ENCODE results near the gene RHOT1.

Gene RHOT1

GRCh38 chr17:32209608-32210007 lies 67.3 kb downstream of the RHOT1 start:
- no peak for DNase-seq
- H3K23ac ChIP-seq (ENCODE audit: low read length): no peak overlapping the region
- H4K12ac ChIP-seq (ENCODE audit: low read depth, low read length): no peak overlapping the region
- no peak overlapping the region for H3K14ac ChIP-seq (ENCODE audit: low read length)
- H3K79me1 ChIP-seq (ENCODE audit: low read length): no peaks in the 10 kb centered on the region
- H3K27me3 ChIP-seq (ENCODE audit: insufficient read depth, low read length): no peaks in the 10 kb centered on the region
- H3K4me2 ChIP-seq (ENCODE audit: low read length): no peak overlapping the region
- no peak overlapping the region for H2BK120ac ChIP-seq (ENCODE audit: insufficient read depth, low read length, poor library complexity)
- H3K9me3 ChIP-seq (ENCODE audit: insufficient read depth, low read depth, low read length): no peaks in the 10 kb centered on the region
- no peaks in the 10 kb centered on the region for H3K4me1 ChIP-seq (ENCODE audit: control insufficient read depth in 1 of 2, insufficient read depth in 2 of 2, low read length in 2 of 2)
- H3K4ac ChIP-seq (ENCODE audit: low read depth, low read length): no peak overlapping the region
- H3K4me3 ChIP-seq (ENCODE audit: low read depth, low read length): no peak overlapping the region
- no peak overlapping the region for H3K18ac ChIP-seq (ENCODE audit: low read length)
- H2BK12ac ChIP-seq (ENCODE audit: low read length): no peak overlapping the region
- peaks cover 2 to 3% of the 10 kb centered on the region in 2 experiments for H3K36me3 ChIP-seq (ENCODE audit: control insufficient read depth in 1 of 2, insufficient read depth in 2 of 2, low read length in 2 of 2)
- no peak overlapping the region for H2BK5ac ChIP-seq (ENCODE audit: low read depth, low read length, poor library complexity)
- no peak overlapping the region for H2AK5ac ChIP-seq (ENCODE audit: low read length)
- no peaks in the 10 kb centered on the region for H3K79me2 ChIP-seq (ENCODE audit: control insufficient read depth, insufficient read depth, low read length, poor library complexity)
- H4K8ac ChIP-seq (ENCODE audit: low read depth, low read length): no peak overlapping the region
- no peak overlapping the region for H3K9ac ChIP-seq (ENCODE audit: low read length)
- no peak overlapping the region for H3K27ac ChIP-seq (ENCODE audit: low read depth, low read length)
- H4K91ac ChIP-seq (ENCODE audit: low read depth, low read length): no peak overlapping the region
- H2AFZ ChIP-seq (ENCODE audit: insufficient read depth, low read length, poor library complexity): no peak overlapping the region

GRCh38 chr17:32211671-32212070 lies 69.4 kb downstream of the RHOT1 start:
- no peak overlapping the region for H3K18ac ChIP-seq (ENCODE audit: low read length)
- no peaks in the 10 kb centered on the region for H3K4me1 ChIP-seq (ENCODE audit: control insufficient read depth in 1 of 2, insufficient read depth in 2 of 2, low read length in 2 of 2)
- H4K12ac ChIP-seq (ENCODE audit: low read depth, low read length): no peak overlapping the region
- H3K9ac ChIP-seq (ENCODE audit: low read length): no peak overlapping the region
- no peak for DNase-seq
- H2BK5ac ChIP-seq (ENCODE audit: low read depth, low read length, poor library complexity): no peak overlapping the region
- no peak overlapping the region for H3K4me3 ChIP-seq (ENCODE audit: low read depth, low read length)
- H2BK120ac ChIP-seq (ENCODE audit: insufficient read depth, low read length, poor library complexity): no peak overlapping the region
- no peaks in the 10 kb centered on the region for H3K9me3 ChIP-seq (ENCODE audit: insufficient read depth, low read depth, low read length)
- H4K8ac ChIP-seq (ENCODE audit: low read depth, low read length): no peak overlapping the region
- H3K14ac ChIP-seq (ENCODE audit: low read length): no peak overlapping the region
- no peaks in the 10 kb centered on the region for H3K79me1 ChIP-seq (ENCODE audit: low read length)
- no peak overlapping the region for H3K23ac ChIP-seq (ENCODE audit: low read length)
- no peak overlapping the region for H2AK5ac ChIP-seq (ENCODE audit: low read length)
- no peaks in the 10 kb centered on the region for H3K27me3 ChIP-seq (ENCODE audit: insufficient read depth, low read length)
- H2AFZ ChIP-seq (ENCODE audit: insufficient read depth, low read length, poor library complexity): no peak overlapping the region
- no peaks in the 10 kb centered on the region for H3K79me2 ChIP-seq (ENCODE audit: control insufficient read depth, insufficient read depth, low read length, poor library complexity)
- H3K36me3 ChIP-seq (ENCODE audit: control insufficient read depth in 1 of 2, insufficient read depth in 2 of 2, low read length in 2 of 2): peaks cover 2 to 3% of the 10 kb centered on the region in 2 experiments
- no peak overlapping the region for H3K4me2 ChIP-seq (ENCODE audit: low read length)
- H4K91ac ChIP-seq (ENCODE audit: low read depth, low read length): no peak overlapping the region
- H3K27ac ChIP-seq (ENCODE audit: low read depth, low read length): no peak overlapping the region
- H2BK12ac ChIP-seq (ENCODE audit: low read length): no peak overlapping the region
- H3K4ac ChIP-seq (ENCODE audit: low read depth, low read length): no peak overlapping the region
- no CpG with 5 or more reads among the region's 1 CpG for WGBS (ENCODE audit: extremely low coverage, insufficient coverage, insufficient read length)

- Histone ChIP-seq H3K27me3 (ENCODE audit: insufficient read depth, low read length) (no peaks in the 10 kb centered on the region), H2BK5ac (ENCODE audit: low read depth, low read length, poor library complexity) (no peak overlapping the region), H3K14ac (ENCODE audit: low read length) (no peak overlapping the region), H3K4ac (ENCODE audit: low read depth, low read length) (no peak overlapping the region), H2AK5ac (ENCODE audit: low read length) (no peak overlapping the region), H3K18ac (ENCODE audit: low read length) (no peak overlapping the region), H3K4me2 (ENCODE audit: low read length) (no peak overlapping the region), H3K79me1 (ENCODE audit: low read length) (no peaks in the 10 kb centered on the region), H3K36me3 (ENCODE audit: control insufficient read depth in 1 of 2, insufficient read depth in 2 of 2, low read length in 2 of 2) (peaks cover 0 to 2% of the 10 kb centered on the region in 2 experiments), H4K91ac (ENCODE audit: low read depth, low read length) (no peak overlapping the region), H4K8ac (ENCODE audit: low read depth, low read length) (no peak overlapping the region), H3K79me2 (ENCODE audit: control insufficient read depth, insufficient read depth, low read length, poor library complexity) (no peaks in the 10 kb centered on the region), H2BK12ac (ENCODE audit: low read length) (no peak overlapping the region), H2AFZ (ENCODE audit: insufficient read depth, low read length, poor library complexity) (no peak overlapping the region), H4K12ac (ENCODE audit: low read depth, low read length) (no peak overlapping the region), H2BK120ac (ENCODE audit: insufficient read depth, low read length, poor library complexity) (no peak overlapping the region), H3K27ac (ENCODE audit: low read depth, low read length) (no peak overlapping the region), H3K9ac (ENCODE audit: low read length) (no peak overlapping the region), H3K23ac (ENCODE audit: low read length) (no peak overlapping the region), H3K9me3 (ENCODE audit: insufficient read depth, low read depth, low read length) (no peaks in the 10 kb centered on the region), H3K4me1 (ENCODE audit: control insufficient read depth in 1 of 2, insufficient read depth in 2 of 2, low read length in 2 of 2) (no peaks in the 10 kb centered on the region), H3K4me3 (ENCODE audit: low read depth, low read length) (no peak overlapping the region)
- DNase-seq: no peak
- no CpG with 5 or more reads among the region's 3 CpGs for WGBS (ENCODE audit: extremely low coverage, insufficient coverage, insufficient read length)
Measured at GRCh38 chr17:32215696-32216095, 73.4 kb downstream of the RHOT1 start.

- Histone ChIP-seq H3K27me3 (ENCODE audit: insufficient read depth, low read length) (no peaks in the 10 kb centered on the region), H3K79me2 (ENCODE audit: control insufficient read depth, insufficient read depth, low read length, poor library complexity) (no peaks in the 10 kb centered on the region), H3K9ac (ENCODE audit: low read length) (no peak overlapping the region), H3K4me2 (ENCODE audit: low read length) (no peak overlapping the region), H3K4me1 (ENCODE audit: control insufficient read depth in 1 of 2, insufficient read depth in 2 of 2, low read length in 2 of 2) (no peaks in the 10 kb centered on the region), H2BK12ac (ENCODE audit: low read length) (no peak overlapping the region), H4K12ac (ENCODE audit: low read depth, low read length) (no peak overlapping the region), H2AFZ (ENCODE audit: insufficient read depth, low read length, poor library complexity) (no peak overlapping the region), H3K14ac (ENCODE audit: low read length) (no peak overlapping the region), H3K4ac (ENCODE audit: low read depth, low read length) (no peak overlapping the region), H3K23ac (ENCODE audit: low read length) (no peak overlapping the region), H3K18ac (ENCODE audit: low read length) (no peak overlapping the region), H3K79me1 (ENCODE audit: low read length) (no peaks in the 10 kb centered on the region), H2BK5ac (ENCODE audit: low read depth, low read length, poor library complexity) (no peak overlapping the region), H3K36me3 (ENCODE audit: control insufficient read depth in 1 of 2, insufficient read depth in 2 of 2, low read length in 2 of 2) (no peaks in the 10 kb centered on the region), H3K9me3 (ENCODE audit: insufficient read depth, low read depth, low read length) (no peaks in the 10 kb centered on the region), H3K27ac (ENCODE audit: low read depth, low read length) (no peak overlapping the region), H2BK120ac (ENCODE audit: insufficient read depth, low read length, poor library complexity) (no peak overlapping the region), H2AK5ac (ENCODE audit: low read length) (no peak overlapping the region), H4K91ac (ENCODE audit: low read depth, low read length) (no peak overlapping the region), H3K4me3 (ENCODE audit: low read depth, low read length) (no peak overlapping the region), H4K8ac (ENCODE audit: low read depth, low read length) (no peak overlapping the region)
- DNase-seq: peak; percentile 57 to 77
- no CpG with 5 or more reads among the region's 3 CpGs for WGBS (ENCODE audit: extremely low coverage, insufficient coverage, insufficient read length)
Measured at GRCh38 chr17:32222621-32223020, 80.3 kb downstream of the RHOT1 start.

All from trophoblast cell (in vitro differentiated cells and primary cell).